Endothelial cell of umbilical vein (primary cell): ENCODE results near the gene UBE2H.

Experiments
- EZH2 ChIP-seq: IDR thresholded peaks from 2 replicates; pipeline ENCODE4 v1.6.1; 2012; ENCODE audit warnings: borderline replicate concordance, low read depth, mild to moderate bottlenecking, moderate library complexity, low read length, inconsistent platforms; ENCODE audit not compliant: severe bottlenecking
- POLR2AphosphoS5 ChIP-seq: IDR thresholded peaks from 2 replicates; pipeline ENCODE4 v1.6.1; 2012; ENCODE audit warnings: low read depth, mild to moderate bottlenecking, control low read depth, low read length, moderate library complexity; ENCODE audit not compliant: insufficient read depth
- TF ChIP-seq, protein P1 (sequence below): IDR thresholded peaks from 2 replicates; pipeline ENCODE4 v1.6.1; 2011; ENCODE audit not compliant: insufficient read depth, insufficient read length

DNA sequence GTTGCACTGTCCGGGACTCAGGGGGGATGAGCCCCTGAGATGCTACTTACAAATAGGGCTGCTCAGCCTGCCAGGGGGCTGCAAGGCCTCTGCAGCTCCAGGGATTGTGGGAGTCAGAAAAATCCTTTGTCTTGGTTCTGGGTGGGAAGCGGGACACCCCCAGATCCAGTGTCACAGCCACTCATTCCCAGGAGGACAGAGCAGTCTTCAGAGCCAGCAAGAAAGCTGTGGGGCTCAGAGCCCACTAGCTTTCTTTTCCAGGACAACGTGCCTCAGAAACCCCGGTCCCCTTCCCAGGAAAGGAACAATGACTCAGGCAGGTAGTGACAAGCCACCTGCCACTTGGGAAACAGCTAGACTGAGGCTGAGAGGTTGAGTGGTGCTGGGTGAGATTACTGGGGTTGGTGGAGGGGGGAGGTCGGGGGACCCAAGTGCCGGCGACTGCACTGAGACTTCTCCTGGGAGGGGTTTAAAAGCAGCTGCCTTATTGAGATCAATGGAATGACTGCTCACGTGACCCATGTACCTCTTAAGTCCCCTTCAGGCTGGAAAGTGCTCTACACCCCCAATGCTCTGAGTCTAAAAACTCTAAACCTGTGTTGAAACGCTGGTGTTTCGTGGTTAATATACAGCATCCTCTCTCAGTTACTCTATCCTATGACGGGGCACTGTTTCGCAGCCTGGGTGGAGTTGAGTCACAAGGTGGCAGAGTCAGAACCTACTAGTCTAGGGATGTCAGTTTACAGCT lies 123.6 kb downstream of the UBE2H start:
- TF ChIP-seq, protein P1, sequence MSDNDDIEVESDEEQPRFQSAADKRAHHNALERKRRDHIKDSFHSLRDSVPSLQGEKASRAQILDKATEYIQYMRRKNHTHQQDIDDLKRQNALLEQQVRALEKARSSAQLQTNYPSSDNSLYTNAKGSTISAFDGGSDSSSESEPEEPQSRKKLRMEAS, result no peak
- TF ChIP-seq EZH2 (no peak), POLR2AphosphoS5 (no peak)
